Right cardiac atrium (tissue), 5 donors: ENCODE results near the gene MAP4. TPM values are rescaled to one million over a fixed set of nuclear protein-coding genes. Genes with fewer than 3 reads are reported as not detected.

Experiments
- ATAC-seq, 2 donors: fragments of 200-7000 bp; cut with Tn5 transposase; one replicate each; pipeline versions ENCODE4 v1.8.0 to v1.9.1; 2020; ENCODE audit warnings: moderate library complexity in 2 of 2, mild to moderate bottlenecking in 1 of 2
- DNase-seq, 3 donors: peaks; one replicate each; pipeline ENCODE4 v3.0.0-alpha.2; 2020
- H3K27ac ChIP-seq: one replicate; pipeline ENCODE4 v1.5.1; 2013; ENCODE audit warnings: mild to moderate bottlenecking, low read length, control low read depth, moderate library complexity
- H3K27me3 ChIP-seq: one replicate; pipeline ENCODE4 v1.6.1; 2013; ENCODE audit not compliant: control insufficient read depth, insufficient read depth
- H3K4me1 ChIP-seq: one replicate; pipeline ENCODE4 v1.6.1; 2013; ENCODE audit warnings: low read length; ENCODE audit not compliant: control insufficient read depth, insufficient read depth
- H3K4me3 ChIP-seq: one replicate; pipeline ENCODE4 v1.5.1; 2013; ENCODE audit warnings: low read length, control low read depth
- H3K9me3 ChIP-seq: one replicate; pipeline ENCODE4 v1.6.1; 2013; ENCODE audit warnings: low read length; ENCODE audit not compliant: control insufficient read depth
- WGBS: extraction: QIAGEN DNeasy Blood & Tissue Kit; methylation state at CpG from one replicate; pipeline ENCODE4 v1.1.7; 2013; 5-methylcytosine and 5-hydroxymethylcytosine counted together
- intact Hi-C, 4 donors: fragments of 100-400 bp; cut with DNase I; formaldehyde crosslinking; loops; one replicate each; pipeline versions ENCODE4 v1.11.0 to v1.14.0; 2022 to 2023
- polyA plus RNA-seq: library from polyadenylated mRNA; stranded (reverse); fragments of 200-250 nt; gene quantifications from one replicate; pipeline ENCODE4 v1.2.3, GENCODE V29; 2013
- total RNA-seq, 4 donors: library from RNA; stranded (reverse); fragmentation: NEBNext Ultra II Directional; extraction: Animal tissue kit (Norgen Biotek cat#: 25700); gene quantifications; one replicate each; pipeline ENCODE4 v1.2.1, GENCODE V29; 2021
- donor health status: healthy with polysubstance abuse.
- donor health status: DM: no; HTN: yes; CAD: no.
- donor health status: DM: no; HTN: no; CAD: no.
- donor health status: DM: no; HTN: yes; CAD: no; lungs with severe emphysema.
- donor health status: DM: yes; HTN: yes; CAD: no.

Gene MAP4
- total and polyA plus RNA-seq, 5 donors = 267 to 557 (median 448) TPM

DNA sequence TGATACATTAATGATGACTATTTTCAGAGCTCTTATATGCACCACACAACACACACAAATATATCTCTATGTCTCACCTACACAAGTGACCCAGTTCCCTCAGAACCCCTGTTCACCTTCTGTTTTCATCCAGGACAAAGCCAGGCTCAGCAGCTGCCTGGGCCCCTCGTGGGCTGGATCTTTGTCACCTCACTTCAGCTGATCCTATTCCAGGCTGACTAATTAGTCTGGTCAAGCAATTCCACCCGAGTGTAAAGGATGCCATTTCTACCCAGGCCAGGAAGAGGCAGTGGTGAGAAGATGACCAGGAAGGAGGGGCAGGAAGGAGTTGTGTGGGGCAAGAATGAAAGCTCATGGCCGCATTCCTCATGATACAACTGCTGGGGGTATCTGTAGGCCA is 151.0 kb downstream of the MAP4 start:
- WGBS = 43% methylated on average over 3 of the region's 3 CpGs
- no peaks in the 10 kb centered on the region for H3K9me3 ChIP-seq
- DNase-seq (no peak), ATAC-seq (no peak)
- H3K4me3 ChIP-seq = no peak overlapping the region
- no peak overlapping the region for H3K27ac ChIP-seq
- no peaks in the 10 kb centered on the region for H3K4me1 ChIP-seq
- H3K27me3 ChIP-seq = no peaks in the 10 kb centered on the region
- intact Hi-C loops = no loop called here

DNA sequence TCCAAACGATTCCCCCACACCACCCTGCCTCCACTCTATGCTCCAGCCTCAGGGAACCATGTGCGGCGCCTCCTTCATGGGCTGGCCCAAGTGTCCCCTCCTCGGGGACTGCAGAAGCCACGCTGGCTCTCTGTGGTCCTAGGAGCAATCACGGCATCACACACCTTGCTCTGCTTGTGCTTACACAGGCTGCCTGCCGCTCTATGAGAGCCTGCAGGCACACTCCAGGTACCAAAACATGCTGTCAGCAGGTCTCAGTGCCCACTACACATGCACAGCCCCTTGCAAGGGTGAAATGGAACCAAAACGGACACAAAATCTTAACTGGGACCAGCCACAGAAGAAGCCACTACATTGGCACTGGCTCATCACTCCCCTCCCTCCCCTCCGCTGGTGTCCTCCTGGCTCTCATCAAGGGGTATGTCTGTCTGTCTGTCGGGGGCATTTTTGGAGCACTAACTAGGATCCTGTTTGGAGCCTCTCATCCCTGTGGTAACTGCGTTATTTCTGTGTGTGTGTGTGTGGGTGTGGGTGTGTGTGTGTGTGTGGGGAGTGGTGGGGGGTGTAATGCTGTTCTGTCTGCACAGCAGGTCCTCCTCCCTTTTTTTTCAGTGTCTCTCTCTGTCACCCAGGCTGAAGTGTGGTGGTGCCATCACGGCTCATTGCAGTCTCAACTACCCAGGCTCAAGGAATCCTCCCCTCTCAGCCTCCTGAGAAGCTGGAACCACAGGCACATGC is 152.7 kb downstream of the MAP4 start:
- intact Hi-C loops = no loop called here

DNA sequence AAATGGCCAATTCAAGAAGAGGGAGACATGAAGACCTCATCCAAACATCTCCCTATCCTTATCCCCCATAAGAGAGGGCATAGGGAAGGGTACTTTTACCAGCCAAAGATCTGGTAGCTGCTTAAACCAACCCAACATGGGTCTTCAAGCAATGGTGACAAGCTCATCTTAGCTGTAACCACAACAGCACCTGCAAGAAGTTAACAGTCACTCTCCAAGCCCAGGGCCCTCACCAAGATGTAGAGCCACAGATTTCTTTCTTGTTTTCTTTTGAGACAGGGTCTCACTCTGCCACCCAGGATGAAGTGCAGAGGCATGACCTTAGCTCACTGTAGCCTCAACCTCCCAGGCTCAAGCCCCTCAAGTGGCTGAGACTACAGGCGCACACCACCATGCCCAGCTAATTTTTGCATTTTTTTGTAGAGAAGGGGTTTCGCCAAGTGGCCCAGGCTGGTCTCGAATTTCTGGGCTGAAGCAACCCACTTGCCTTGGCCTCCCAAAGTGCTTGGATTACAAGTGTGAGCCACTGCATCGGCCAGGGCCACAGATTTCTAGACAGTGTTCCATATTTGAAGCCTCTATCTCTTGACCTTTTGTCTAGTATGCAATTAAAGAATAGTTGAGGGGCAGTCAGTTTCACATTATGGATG is 156.1 kb downstream of the MAP4 start:
- no peaks in the 10 kb centered on the region for H3K27me3 ChIP-seq
- intact Hi-C loops = loop anchor here in 1 of 4 donors (10.0 kb wide), 1 partner anchor 125 kb away; no protein-coding TSS in a partner anchor
- no peak overlapping the region for H3K27ac ChIP-seq
- 81% methylated on average over 4 of the region's 4 CpGs for WGBS
- ATAC-seq = no peak
- H3K4me3 ChIP-seq = no peak overlapping the region
- no peaks in the 10 kb centered on the region for H3K4me1 ChIP-seq
- DNase-seq = no peak
- no peaks in the 10 kb centered on the region for H3K9me3 ChIP-seq

More for the DNA sequence above, 152.7 kb downstream of the MAP4 start:
- DNase-seq = no peak
- WGBS = 89% methylated on average over 12 of the region's 12 CpGs
- Histone ChIP-seq H3K27me3 (no peaks in the 10 kb centered on the region), H3K4me1 (no peaks in the 10 kb centered on the region), H3K9me3 (no peaks in the 10 kb centered on the region), H3K4me3 (no peak overlapping the region), H3K27ac (no peak overlapping the region)
- ATAC-seq = peak in 1 of 2 donors; percentile 10

DNA sequence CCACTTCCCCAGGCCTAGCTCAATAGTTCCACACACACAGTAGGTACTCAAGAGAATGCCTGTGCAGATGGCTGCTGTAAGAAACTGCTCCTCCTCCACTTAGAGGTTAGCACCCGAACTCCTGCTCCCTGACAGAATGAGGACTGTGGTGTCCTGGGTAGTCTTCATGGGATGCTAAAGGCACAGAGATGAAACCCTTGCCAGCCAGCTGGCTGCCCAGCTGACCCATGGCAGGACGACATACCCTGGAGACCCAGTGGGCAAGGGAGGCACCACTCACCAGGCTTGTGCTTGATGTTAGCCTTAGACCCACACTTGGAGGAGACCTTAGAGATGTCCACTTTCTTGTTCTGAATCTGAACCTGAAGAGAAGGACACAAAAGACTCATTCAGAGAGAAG is 159.1 kb downstream of the MAP4 start:
- H3K27ac ChIP-seq = no peak overlapping the region

DNA sequence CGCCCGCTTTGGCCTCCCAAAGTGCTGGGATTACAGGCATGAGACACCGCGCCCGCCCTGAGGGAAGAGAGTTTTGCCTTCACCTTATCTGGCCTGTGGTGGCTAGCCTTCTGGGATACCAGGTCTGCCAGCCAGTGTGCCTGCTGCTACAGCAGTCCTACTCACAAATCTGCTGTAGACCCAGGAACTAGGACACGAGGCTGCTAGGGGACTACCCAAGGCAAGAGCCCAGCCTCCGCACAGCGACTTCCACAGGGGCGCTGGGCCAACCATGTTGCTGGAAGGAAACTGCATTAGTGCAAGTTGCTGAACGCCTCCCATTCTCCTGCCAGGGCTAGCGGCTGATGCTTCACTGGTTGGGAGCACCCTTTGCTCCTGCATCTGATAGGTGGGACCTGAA is 159.5 kb downstream of the MAP4 start:
- DNase-seq = no peak
- no peak for ATAC-seq

More for the DNA sequence above, 159.1 kb downstream of the MAP4 start:
- no peak overlapping the region for H3K4me3 ChIP-seq
- WGBS = 93% methylated on average over 2 of the region's 2 CpGs
- DNase-seq (no peak), ATAC-seq (no peak)
- no peaks in the 10 kb centered on the region for H3K27me3 ChIP-seq
- no peaks in the 10 kb centered on the region for H3K9me3 ChIP-seq
- intact Hi-C loops = loop anchor here in 1 of 4 donors (10.0 kb wide), 1 partner anchor 128 kb away; no protein-coding TSS in a partner anchor
- no peaks in the 10 kb centered on the region for H3K4me1 ChIP-seq

DNA sequence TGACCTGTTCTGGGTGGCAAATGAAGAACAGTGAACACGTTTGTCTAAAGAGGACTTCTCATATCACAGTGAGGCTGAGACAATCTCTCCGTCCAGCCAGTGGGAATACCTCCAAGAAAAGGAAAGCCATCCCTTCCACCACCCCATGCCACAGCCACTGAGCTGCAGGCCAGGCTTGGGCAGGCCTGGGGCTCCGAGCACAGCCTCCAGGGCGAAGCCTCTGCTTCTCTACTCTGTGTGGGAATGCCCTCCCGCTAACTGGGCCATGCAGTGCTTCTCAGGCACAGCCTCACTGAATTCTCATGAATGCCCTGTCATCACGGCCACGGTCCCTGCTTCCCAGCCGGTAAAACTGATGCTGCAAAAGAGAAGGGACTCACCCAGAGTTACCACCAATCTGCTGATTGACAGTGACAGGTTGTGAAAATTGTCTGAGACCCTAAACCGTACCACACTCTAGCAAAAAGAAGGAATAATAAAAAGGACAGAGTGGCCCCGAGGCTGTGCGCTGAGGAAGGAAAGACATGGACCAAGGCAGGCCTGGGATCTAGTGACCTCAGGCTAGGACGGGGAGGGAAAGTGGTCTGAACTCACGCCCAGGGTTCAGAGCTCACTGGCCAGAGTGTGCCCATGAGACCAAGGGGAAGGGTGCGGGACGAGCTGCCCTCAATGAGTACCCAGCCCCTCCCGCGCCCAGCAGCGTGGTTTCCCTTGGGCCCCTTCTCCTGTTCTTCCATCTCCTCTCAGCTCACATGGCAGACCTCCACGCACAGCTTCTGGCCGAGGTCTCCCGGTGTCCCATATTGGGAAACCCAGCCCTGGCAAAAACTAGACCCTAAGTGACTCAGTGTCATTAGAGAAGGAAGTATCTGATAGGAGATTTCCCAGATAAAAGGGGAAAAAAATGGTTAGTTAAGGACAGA is 160.5 kb downstream of the MAP4 start:
- intact Hi-C loops = loop anchor here in 1 of 4 donors (10.0 kb wide), 1 partner anchor 129 kb away; no protein-coding TSS in a partner anchor
- Histone ChIP-seq H3K4me1 (no peaks in the 10 kb centered on the region), H3K27me3 (no peaks in the 10 kb centered on the region), H3K4me3 (no peak overlapping the region), H3K27ac (no peak overlapping the region), H3K9me3 (no peaks in the 10 kb centered on the region)
- ATAC-seq (no peak), DNase-seq (no peak)
- 85% methylated on average over 21 of the region's 21 CpGs for WGBS

More for the DNA sequence above, 159.5 kb downstream of the MAP4 start:
- Histone ChIP-seq H3K4me1 (no peaks in the 10 kb centered on the region), H3K4me3 (no peak overlapping the region), H3K9me3 (no peaks in the 10 kb centered on the region), H3K27me3 (no peaks in the 10 kb centered on the region), H3K27ac (no peak overlapping the region)
- WGBS = 85% methylated on average over 11 of the region's 11 CpGs
- intact Hi-C loops = loop anchor here in 1 of 4 donors (10.0 kb wide), 1 partner anchor 128 kb away; no protein-coding TSS in a partner anchor

DNA sequence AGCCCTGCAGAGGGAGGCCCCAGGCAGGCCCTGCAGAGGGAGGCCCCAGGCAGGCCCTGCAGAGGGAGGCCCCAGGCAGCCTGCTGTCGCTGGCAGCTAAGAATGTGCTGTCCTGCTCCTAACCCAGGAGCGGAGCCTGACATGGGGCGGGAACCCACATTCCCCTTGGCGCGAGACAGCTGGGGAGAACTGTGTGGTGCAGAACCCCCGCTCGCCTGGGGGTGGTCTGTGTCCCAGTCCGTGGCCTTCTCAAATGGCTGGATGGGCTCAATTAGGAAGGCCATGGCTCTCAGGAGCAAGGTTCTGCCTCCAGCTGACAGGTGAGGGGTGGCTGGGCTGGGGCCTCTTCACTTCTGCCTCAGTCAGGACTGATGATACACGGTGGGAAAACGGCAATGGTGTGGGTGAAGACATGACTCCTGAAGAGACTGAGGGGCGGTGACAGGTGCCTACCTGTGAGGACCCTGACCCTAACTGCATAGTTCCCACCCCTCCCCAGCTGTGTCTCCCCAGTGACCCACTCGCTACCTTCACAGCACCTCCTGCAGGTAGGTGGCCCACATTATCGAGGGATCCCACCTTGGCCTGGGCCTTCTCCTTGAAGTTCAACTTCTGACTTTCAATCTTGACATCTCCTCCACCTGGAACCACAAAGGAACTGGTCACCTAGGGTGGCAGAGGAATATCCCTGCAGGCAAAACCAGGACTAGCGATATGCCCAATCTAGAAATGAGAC is 161.3 kb downstream of the MAP4 start:
- H3K4me3 ChIP-seq = no peak overlapping the region
- no peak for DNase-seq
- H3K27me3 ChIP-seq = no peaks in the 10 kb centered on the region
- peak in 1 of 2 donors; percentile 1 for ATAC-seq
- H3K9me3 ChIP-seq = no peaks in the 10 kb centered on the region
- 89% methylated on average over 14 of the region's 14 CpGs for WGBS
- H3K4me1 ChIP-seq = no peaks in the 10 kb centered on the region
- no peak overlapping the region for H3K27ac ChIP-seq
- intact Hi-C loops = loop anchor here in 1 of 4 donors (10.0 kb wide), 1 partner anchor 130 kb away; no protein-coding TSS in a partner anchor

DNA sequence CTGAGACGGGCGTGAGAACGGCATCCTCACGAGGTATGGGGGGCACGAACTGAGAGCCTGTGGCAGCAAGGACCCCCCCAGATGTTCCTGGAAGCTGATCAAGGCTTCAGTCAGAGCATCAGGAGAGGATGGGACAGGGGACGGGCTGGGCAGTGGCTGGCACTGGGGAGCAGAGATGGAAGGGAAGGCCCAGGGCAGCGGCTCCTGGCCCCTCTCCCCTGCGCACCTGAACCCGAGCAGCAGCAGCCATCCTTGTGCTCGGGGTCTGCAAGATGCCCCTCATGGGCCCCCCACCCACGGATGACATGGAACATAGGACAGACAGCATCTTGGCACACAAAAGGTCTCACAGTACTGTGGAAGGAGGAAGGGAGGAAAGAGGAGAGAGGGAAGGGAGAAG is 161.9 kb downstream of the MAP4 start:
- H3K27ac ChIP-seq = no peak overlapping the region

DNA sequence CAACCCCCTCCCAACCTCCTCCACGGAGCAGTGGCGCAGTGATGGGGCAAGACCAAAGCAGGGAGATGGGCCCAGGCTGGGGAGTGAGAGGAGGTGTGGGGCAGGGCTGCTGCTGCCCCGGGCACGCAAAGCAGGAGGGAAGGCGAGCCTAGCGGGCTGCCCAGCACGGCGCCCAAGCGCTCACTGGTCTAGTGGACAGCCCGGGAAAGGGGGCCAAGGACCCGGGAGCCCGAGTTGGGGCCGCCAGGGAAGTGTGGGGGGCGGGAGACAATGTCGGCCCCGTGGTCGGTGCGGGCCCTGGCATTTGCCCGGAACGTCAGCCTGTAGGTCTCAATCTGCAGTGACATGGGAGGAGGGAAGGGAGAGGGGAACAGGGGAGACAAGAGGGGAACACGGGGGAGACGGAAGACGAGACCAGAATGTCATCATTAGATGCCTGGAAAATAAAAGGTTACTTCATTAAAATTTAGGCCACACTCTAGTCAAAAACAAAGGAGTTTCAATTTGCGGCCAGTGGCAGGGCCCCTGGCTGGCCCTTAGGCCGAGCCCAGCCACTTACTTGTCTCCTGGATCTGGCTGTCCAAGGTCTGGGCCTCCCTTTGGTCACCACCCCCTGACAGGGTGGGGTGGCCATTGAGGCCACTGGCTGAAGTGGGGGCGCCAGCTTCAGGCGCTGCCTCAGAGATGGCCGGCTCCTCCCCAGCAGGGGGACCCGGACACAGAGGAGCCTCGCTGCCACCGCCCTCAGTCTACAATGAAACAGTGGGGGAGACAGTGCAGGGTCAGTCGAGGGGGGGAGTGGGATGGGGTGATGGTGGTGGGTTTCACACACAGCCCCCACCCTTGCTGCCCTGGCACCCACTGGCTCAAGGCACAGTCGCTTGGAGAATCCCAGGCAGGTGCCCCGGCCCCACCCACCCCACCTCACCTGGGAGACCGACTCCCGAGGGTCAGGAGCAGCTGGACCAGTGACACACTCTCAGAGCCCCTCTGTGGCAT is 163.3 kb downstream of the MAP4 start:
- Histone ChIP-seq H3K9me3 (no peaks in the 10 kb centered on the region), H3K4me1 (no peaks in the 10 kb centered on the region), H3K4me3 (no peak overlapping the region), H3K27me3 (no peaks in the 10 kb centered on the region), H3K27ac (no peak overlapping the region)
- ATAC-seq (no peak), DNase-seq (no peak)
- intact Hi-C loops = loop anchor here in 1 of 4 donors (10.0 kb wide), 1 partner anchor 132 kb away; no protein-coding TSS in a partner anchor
- WGBS = 86% methylated on average over 36 of the region's 36 CpGs

More for the DNA sequence above, 161.9 kb downstream of the MAP4 start:
- DNase-seq (no peak), ATAC-seq (no peak)
- intact Hi-C loops = loop anchor here in 1 of 4 donors (10.0 kb wide), 1 partner anchor 131 kb away; no protein-coding TSS in a partner anchor
- Histone ChIP-seq H3K4me1 (no peaks in the 10 kb centered on the region), H3K9me3 (no peaks in the 10 kb centered on the region), H3K27me3 (no peaks in the 10 kb centered on the region), H3K4me3 (no peak overlapping the region)
- WGBS = 88% methylated on average over 11 of the region's 11 CpGs
